ENCODE data around the gene ZDHHC7.
"Not testable (repeated sequence)": the region's sequence is repeated elsewhere in the genome, so short reads cannot be mapped to it uniquely, and the experiment has no call there.

ZDHHC7 gene

GRCh38 chr16:84959784-84960417 is 51.4 kb downstream of the ZDHHC7 start:
- no peak for DNase-seq

GRCh38 chr16:84959045-84959576 is 52.2 kb downstream of the ZDHHC7 start:
- DNase-seq: no peak

GRCh38 chr16:84957792-84958191 is 53.5 kb downstream of the ZDHHC7 start:
- DNase-seq: no peak

GRCh38 chr16:84957192-84957591 is 54.1 kb downstream of the ZDHHC7 start:
- no peak for DNase-seq

- DNase-seq: no peak
These were observed 55.9 kb downstream of the ZDHHC7 start for GRCh38 chr16:84955427-84955826.

GRCh38 chr16:84953190-84953746 is 58.1 kb downstream of the ZDHHC7 start:
- DNase-seq: no peak

- DNase-seq: peak; percentile 79
These were observed 58.8 kb downstream of the ZDHHC7 start for GRCh38 chr16:84952335-84953189.

- DNase-seq: peak; percentile 37
These were observed 60.4 kb downstream of the ZDHHC7 start for GRCh38 chr16:84950906-84951305.

GRCh38 chr16:84949772-84950436 is 61.4 kb downstream of the ZDHHC7 start:
- no peak for DNase-seq

GRCh38 chr16:84948851-84949610 is 62.3 kb downstream of the ZDHHC7 start:
- DNase-seq: no peak

- DNase-seq: no peak
These were observed 63.1 kb downstream of the ZDHHC7 start for GRCh38 chr16:84947996-84948850.

- DNase-seq: no peak
These were observed 64.3 kb downstream of the ZDHHC7 start for GRCh38 chr16:84947022-84947421.

- no peak for DNase-seq
These were observed 67.7 kb downstream of the ZDHHC7 start for GRCh38 chr16:84943620-84944019.

GRCh38 chr16:84942786-84943185 is 68.5 kb downstream of the ZDHHC7 start:
- no peak for DNase-seq

- no peak for DNase-seq
These were observed 69.4 kb downstream of the ZDHHC7 start for GRCh38 chr16:84941921-84942320.

- no peak for DNase-seq
These were observed 70.4 kb downstream of the ZDHHC7 start for GRCh38 chr16:84940670-84941551.

- DNase-seq: not testable (repeated sequence)
These were observed 72.7 kb downstream of the ZDHHC7 start for GRCh38 chr16:84938616-84939015.

- no peak for DNase-seq
These were observed 73.9 kb downstream of the ZDHHC7 start for GRCh38 chr16:84937196-84938005.

Measured in activated CD4-positive, alpha-beta T cell treated with anti-CD3 and anti-CD28 coated beads, Interleukin-2, amount 50 U/mL, for 16 hours (primary cell).